GM12874 (cell line): ENCODE measurements around the gene PLAU.

Source experiments
- TF ChIP-seq, protein P1 (sequence below): IDR thresholded peaks from 2 replicates; pipeline ENCODE4 v1.5.1; 2011; ENCODE audit warnings: low read depth, mild to moderate bottlenecking, control low read depth, low read length, moderate library complexity; ENCODE audit not compliant: insufficient read depth

The PLAU gene

DNA sequence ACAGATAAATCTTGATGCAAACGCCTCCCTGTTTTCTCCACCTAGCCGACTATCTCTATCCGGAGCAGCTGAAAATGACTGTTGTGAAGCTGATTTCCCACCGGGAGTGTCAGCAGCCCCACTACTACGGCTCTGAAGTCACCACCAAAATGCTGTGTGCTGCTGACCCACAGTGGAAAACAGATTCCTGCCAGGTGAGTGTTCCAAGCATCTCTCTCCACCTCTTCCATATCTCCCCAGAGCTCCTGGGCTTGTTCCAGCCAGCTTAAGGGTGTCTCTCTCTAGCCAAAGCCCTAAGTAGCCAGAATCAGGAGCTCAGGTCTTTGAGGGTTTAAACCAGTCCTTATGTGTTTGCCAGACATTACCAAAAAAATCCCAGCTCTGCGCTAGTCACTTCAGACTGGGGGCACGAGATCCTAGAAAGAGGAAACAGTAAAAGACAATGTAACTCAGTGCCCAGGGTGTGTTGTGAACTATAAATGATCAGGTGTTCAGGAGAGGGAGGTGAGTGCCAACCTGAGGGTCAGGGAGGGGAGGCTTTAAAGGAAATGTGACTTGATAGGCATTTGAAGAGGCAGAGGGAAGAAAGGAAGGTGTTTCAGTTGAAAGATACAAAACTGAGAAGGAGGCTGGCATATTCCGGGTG lies 4.4 kb downstream of the PLAU start:
- TF ChIP-seq, protein P1, sequence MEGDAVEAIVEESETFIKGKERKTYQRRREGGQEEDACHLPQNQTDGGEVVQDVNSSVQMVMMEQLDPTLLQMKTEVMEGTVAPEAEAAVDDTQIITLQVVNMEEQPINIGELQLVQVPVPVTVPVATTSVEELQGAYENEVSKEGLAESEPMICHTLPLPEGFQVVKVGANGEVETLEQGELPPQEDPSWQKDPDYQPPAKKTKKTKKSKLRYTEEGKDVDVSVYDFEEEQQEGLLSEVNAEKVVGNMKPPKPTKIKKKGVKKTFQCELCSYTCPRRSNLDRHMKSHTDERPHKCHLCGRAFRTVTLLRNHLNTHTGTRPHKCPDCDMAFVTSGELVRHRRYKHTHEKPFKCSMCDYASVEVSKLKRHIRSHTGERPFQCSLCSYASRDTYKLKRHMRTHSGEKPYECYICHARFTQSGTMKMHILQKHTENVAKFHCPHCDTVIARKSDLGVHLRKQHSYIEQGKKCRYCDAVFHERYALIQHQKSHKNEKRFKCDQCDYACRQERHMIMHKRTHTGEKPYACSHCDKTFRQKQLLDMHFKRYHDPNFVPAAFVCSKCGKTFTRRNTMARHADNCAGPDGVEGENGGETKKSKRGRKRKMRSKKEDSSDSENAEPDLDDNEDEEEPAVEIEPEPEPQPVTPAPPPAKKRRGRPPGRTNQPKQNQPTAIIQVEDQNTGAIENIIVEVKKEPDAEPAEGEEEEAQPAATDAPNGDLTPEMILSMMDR: no peak

DNA sequence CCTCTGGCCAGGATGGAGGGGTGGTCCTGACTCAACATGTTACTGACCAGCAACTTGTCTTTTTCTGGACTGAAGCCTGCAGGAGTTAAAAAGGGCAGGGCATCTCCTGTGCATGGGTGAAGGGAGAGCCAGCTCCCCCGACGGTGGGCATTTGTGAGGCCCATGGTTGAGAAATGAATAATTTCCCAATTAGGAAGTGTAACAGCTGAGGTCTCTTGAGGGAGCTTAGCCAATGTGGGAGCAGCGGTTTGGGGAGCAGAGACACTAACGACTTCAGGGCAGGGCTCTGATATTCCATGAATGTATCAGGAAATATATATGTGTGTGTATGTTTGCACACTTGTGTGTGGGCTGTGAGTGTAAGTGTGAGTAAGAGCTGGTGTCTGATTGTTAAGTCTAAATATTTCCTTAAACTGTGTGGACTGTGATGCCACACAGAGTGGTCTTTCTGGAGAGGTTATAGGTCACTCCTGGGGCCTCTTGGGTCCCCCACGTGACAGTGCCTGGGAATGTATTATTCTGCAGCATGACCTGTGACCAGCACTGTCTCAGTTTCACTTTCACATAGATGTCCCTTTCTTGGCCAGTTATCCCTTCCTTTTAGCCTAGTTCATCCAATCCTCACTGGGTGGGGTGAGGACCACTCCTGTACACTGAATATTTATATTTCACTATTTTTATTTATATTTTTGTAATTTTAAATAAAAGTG lies 6.0 kb downstream of the PLAU start:
- TF ChIP-seq, protein P1: no peak

DNA sequence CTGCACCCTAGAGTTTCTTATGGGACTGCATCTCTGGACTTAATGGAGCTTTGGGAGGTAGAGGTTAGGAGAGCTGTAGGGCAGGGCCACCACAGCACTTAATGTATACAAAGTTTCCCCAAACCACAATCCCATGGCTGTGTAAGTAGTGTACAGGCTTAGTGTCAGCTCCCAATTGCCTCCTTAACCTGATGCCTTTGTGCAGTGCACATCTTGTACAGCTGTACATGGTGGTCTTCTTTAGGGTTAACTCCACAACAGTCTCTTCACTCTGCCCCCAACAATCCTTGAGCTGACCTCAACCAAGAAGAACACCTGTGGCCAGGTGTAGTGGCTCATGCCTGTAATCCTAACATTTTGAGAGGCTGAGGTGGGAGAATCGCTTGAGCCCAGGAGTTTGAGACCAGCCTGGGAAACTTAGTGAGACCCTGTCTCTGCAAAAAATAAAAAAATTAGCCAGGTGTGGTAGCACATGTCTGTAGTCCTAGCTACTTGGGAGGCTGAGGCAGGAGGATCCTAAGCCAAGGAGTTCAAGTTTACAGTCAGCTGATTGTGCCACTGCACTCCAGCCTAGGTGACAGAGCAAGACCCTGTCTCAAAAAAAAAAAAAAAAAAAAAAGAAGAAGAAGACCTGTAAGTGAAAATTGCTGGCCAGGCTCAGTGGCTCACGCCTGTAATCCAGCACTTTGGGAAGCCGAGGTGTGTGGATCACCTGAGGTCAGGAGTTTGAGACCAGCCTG lies 6.8 kb downstream of the PLAU start:
- TF ChIP-seq, protein P1: no peak

DNA sequence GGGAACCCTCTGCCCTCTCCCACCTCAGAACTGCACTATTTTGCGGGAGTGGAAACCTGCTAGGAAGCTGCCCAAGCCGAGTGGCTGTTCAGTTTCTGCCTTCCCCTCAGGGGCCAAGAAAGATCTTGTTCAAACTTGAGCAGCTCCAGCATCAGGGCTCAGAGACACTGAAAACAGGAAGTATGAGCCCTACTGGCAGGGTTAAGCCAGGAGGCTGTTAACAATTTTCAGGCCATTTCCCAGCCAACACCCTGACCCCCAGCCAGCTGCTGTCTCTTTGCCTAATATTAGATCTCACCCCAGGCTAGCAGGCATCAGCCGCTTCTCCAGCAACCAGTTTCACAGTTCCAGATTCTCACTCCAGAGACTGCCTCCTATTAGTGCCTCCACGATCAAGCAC lies 9.2 kb downstream of the PLAU start:
- TF ChIP-seq, protein P1: no peak

DNA sequence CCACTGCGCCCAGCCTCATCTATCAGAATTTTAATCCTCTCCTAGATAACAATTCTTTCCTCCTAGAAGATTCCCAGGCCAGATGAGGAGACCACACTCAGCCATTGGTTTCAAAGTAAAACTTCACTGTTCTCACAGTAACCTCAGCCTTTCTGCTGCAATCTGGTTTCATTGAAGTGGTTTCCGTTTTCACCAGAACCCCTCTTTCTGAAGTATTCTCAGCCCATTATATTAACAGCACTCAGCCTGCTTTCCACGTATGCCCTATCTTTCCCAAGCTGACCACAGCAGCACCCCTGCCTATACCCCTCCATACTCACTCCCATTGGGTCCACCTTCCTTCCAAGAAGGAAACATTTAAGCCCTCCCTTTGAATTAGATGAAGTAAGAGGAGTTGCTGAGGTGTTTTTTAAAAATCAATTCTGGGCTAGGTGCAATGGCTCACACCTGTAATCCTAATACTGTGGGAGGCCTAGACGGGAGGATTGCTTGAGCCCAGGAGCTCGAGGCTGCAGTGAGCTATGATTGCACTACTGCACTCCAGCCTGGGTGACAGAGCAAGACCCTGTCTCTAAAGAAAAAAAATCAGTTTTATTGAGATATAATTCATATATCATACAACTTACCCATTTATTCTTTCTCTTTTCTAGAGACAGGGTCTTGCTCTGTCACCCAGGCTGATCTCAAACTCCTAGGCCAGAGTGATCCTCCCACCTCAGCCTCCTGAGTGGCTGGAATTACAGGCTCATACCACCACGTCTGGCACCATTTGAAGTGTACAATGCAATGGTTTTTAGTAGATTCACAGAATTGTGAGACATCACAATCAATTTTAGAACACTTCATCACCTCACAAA lies 11.3 kb downstream of the PLAU start:
- TF ChIP-seq, protein P1: no peak

DNA sequence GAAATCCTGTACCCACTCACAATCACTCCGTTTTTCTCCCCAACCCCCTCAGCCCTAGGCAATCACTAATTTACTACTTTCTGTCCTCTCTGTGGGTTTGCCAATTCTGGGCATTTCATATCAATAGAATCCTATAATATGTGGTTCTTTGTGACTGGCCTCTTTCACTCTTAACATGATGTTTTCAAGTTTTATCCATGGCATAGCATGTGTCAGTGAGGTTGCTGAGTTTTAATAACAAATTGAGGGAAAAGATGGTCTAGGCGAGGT lies 11.9 kb downstream of the PLAU start:
- TF ChIP-seq, protein P1: no peak
